ENCODE results near the gene LTN1.

DNA sequence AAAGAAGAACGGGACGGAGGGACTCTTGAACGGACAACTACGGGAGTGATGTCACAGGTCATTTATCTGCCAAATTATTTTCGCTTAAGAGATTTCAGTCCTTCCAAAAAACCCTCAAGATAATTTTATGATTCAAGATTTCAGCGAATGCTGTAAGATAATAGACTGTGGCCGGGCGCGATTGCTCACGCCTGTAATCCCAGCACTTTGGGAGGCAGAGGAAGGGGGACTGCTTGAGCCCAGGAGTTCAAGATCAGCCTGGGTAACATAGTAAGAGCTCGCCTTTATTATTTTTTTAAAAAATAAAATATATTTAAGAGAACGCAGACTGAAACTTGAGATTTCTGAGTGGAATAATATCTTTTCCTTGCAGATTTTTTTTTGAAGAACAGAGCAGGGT is 25.9 kb upstream of the LTN1 start:
- TF ChIP-seq, protein P1, sequence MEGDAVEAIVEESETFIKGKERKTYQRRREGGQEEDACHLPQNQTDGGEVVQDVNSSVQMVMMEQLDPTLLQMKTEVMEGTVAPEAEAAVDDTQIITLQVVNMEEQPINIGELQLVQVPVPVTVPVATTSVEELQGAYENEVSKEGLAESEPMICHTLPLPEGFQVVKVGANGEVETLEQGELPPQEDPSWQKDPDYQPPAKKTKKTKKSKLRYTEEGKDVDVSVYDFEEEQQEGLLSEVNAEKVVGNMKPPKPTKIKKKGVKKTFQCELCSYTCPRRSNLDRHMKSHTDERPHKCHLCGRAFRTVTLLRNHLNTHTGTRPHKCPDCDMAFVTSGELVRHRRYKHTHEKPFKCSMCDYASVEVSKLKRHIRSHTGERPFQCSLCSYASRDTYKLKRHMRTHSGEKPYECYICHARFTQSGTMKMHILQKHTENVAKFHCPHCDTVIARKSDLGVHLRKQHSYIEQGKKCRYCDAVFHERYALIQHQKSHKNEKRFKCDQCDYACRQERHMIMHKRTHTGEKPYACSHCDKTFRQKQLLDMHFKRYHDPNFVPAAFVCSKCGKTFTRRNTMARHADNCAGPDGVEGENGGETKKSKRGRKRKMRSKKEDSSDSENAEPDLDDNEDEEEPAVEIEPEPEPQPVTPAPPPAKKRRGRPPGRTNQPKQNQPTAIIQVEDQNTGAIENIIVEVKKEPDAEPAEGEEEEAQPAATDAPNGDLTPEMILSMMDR (IDR thresholded peaks at IDR 0.05) = no peak
- no peak for TF ChIP-seq POLR2A (IDR thresholded peaks at IDR 0.05)
